HG03457 (cell line): ENCODE data around the gene PLEKHB1.
"Not testable (repeated sequence)": the region's sequence is repeated elsewhere in the genome, so short reads cannot be mapped to it uniquely, and the experiment has no call there.

Source experiments
- ATAC-seq: cut with Tn5 transposase; IDR thresholded peaks from one replicate; pipeline ENCODE4 v1.9.1; 2021; ENCODE audit warnings: moderate number of reproducible peaks; ENCODE audit not compliant: unreplicated experiment

The PLEKHB1 gene

GRCh38 chr11:73670808-73671207 is 24.4 kb downstream of the PLEKHB1 start:
- no peak for ATAC-seq

- ATAC-seq = no peak
Measured at GRCh38 chr11:73671701-73672100, 25.3 kb downstream of the PLEKHB1 start.

- ATAC-seq = not testable (repeated sequence)
Measured at GRCh38 chr11:73676552-73676951, 30.2 kb downstream of the PLEKHB1 start.

- no peak for ATAC-seq
Measured at GRCh38 chr11:73680687-73681086, 34.3 kb downstream of the PLEKHB1 start.

GRCh38 chr11:73693899-73694525 is 47.6 kb downstream of the PLEKHB1 start:
- ATAC-seq = no peak

GRCh38 chr11:73705053-73705452 is 58.7 kb downstream of the PLEKHB1 start:
- ATAC-seq = no peak

GRCh38 chr11:73710964-73711363 is 64.6 kb downstream of the PLEKHB1 start:
- no peak for ATAC-seq
